ENCODE measurements around the gene USP6NL.

USP6NL gene

DNA sequence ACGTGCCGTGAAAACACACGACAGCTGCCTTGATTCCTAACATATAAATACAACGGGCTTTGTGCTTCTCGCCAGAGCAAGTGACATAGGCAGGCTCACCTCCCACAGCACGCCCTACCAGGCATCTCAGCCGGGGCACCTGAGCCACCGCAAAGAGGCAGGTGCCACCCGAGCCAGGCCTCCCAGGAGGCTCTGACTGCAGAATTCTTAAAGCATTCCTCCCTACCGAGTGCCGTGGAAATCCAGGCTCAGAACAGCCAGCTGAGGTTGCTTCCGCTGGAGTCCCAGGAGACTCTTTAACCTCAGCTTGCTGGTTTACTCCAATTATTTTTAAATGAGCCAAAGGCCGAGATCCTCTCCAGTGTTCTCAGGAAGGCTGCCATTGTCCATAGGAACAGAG is 206.5 kb downstream of the USP6NL start:
- FAIRE-seq: no peak
